GM15510 (cell line): ENCODE measurements around the gene ZNF496.

ENCODE experiments used
- POLR2A ChIP-seq: IDR thresholded peaks from 3 replicates; pipeline ENCODE4 v1.6.1; 2011; ENCODE audit warnings: borderline replicate concordance; ENCODE audit not compliant: insufficient read length; ENCODE audit errors: extremely low read depth

ZNF496 gene

DNA sequence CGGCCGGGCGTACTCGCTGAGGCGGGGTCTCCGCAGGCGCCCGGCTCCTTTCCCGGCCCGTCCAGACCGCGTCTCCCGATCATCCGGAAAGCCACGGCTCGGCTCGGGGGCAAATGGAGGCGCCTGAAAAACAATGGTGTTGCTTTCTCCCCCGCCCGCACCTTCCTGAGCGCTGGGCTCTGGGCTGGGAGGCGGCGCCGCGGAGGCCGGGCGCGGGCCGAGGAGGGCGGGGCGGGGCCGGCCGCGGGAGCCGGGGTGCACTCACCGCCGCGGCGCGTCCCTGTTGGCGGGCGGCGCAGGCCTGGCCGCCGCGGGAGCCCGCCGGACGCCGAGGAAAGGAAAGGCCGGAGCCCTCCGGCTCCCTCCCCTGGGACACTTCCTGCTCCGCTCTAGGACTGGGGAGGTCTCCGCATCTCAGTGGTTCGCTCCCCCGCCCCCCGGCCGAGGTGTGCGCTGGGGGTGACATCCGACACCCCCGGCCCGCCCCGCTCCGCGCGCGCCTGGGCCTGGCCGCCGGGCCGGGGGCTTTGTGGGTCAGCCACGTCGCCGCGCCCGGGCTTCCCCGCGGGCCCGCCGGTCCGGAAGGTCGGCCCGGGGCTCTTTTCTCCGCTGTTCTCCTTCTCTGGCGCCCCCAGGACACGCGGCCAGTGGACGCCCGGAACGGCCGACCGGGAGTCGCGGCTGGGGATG lies at the start of gene ZNF496:
Gene ZNF496, minus strand, starts transcription at position 343 of the 690 bp plus-strand sequence. CDS start 2,289 bp downstream, outside the sequence.
- peak; percentile 48 for TF ChIP-seq POLR2A

- TF ChIP-seq POLR2A = no peak
Observed at GRCh38 chr1:247378334-247379073, 46.8 kb upstream of the ZNF496 start.

DNA sequence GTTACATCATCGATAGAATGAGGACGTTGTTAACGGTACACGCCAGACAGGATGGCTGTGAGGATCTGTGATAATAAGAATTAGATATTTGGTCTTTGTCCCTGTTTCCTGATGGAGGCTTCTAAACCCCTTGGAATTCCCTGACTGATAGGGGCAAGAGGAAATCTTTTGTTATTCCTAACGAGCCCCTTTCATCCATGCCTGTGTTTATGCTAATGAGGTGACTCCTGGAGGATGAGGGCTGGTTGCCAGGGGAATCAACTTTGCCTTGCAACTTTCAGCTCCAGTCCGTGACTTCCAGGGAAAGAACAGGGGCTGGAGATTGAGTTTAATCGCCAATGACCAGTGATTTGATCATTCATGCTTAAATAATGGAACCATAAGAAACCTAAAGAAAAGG lies 45.0 kb upstream of the ZNF496 start:
- TF ChIP-seq POLR2A = no peak

DNA sequence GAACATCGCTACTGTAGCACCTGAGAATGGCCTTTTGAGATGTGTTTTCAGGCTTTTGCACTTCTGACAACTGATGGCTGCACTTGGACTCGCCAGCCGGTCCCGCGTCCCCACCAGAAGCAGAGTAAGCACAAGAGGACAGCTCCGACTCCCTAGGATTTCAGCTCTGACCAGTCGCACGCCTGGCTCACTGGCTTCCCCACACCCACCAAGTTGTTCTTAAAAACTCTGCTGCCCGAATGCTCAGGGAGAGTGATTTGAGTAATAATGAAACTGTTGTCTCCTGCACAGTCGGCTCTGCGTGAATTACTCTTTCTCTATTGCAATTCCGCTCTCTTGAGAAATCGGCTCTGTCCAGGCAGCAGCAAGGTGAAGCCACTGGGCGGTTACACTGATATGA lies 44.1 kb upstream of the ZNF496 start:
- no peak for TF ChIP-seq POLR2A

DNA sequence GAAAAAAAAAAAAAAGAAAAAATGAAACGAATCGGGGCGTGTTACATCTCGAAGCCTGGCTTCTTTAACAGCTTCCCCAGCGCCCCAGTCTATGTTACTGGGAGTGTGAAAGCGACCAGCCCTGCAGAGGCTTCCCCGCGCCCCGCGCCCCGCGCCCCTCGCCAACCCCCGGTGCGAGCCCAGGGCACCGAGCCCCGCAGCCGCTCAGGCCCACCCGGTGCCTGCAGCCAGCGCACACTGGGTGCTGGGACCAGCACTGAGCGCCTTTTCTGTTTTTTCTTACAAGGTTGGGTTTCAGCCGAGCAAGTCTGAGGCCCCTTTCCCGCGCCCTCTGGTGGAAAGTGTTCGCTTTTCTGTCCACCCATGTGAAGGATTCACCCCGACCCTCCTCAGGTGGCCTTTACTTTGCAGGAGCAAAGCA lies 42.1 kb upstream of the ZNF496 start:
- TF ChIP-seq POLR2A = no peak

- no peak for TF ChIP-seq POLR2A
Observed at GRCh38 chr1:247371801-247372259, 40.2 kb upstream of the ZNF496 start.

GRCh38 chr1:247370786-247371732 lies 39.4 kb upstream of the ZNF496 start:
- TF ChIP-seq POLR2A = no peak

DNA sequence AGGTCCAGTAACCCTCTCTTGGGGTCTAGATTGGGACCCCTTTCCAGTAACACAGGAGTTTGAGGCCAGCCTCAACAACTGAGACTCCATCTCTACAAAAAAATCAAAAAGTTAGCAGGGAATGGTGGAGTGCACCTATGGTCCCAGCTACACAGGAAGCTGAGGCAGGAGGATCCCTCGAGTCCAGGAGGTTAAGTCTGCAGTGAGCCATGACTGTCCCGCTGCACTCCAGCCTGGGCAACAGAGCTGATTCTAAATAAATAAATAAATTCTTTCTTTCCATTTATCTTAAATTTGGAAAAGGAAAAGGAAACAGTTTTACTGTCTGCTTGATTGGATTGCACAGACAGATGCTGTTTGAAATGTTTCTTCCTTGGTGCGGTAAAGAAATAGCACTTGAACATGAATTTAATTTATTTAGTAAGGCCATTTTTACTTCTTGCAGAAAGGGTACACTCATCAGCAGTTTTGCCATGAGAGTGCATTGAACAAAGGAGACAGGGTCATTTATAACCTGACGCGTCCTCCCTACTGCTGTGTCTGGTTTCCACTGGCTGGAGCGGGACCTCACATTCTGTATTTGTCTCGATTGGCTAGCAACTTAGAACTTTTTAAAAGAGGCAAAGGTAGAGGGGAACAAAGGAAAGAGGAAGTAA lies 37.0 kb upstream of the ZNF496 start:
- no peak for TF ChIP-seq POLR2A

- TF ChIP-seq POLR2A = no peak
Observed at GRCh38 chr1:247367786-247368422, 36.2 kb upstream of the ZNF496 start.

DNA sequence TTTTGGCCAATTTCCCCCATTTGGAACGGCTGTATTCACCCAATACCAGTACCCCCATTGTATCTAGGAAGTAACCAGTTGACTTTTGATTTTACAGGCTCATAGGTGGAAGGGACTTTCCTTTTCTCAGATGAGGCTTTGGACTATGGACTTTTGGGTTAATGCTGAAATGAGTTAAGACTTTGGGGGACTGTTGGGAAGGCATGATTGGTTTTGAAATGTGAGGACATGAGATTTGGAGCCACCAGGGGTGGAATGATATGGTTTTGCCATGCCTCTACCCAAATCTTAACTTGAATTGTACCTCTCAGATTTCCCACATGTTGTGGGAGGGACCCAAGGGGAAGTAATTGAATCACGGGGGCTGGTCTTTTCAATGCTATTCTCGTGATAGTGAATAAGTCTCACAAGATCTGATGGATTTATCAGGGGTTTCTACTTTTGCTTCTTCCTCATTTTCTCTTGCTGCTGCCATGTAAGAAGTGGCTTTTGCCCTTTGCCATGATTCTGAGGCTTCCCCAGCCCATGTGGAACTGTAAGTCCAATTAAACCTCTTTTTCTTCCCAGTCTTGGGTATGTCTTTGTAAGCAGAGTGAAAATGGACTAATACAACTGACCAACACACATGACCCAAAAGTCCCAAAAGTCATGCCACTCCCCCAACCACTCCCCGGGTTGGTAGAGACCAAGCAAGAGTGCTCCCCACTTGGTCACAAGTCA lies 35.4 kb upstream of the ZNF496 start:
- TF ChIP-seq POLR2A = no peak

- TF ChIP-seq POLR2A = no peak
Observed at GRCh38 chr1:247365023-247365422, 33.4 kb upstream of the ZNF496 start.

GRCh38 chr1:247362153-247362552 lies 30.5 kb upstream of the ZNF496 start:
- TF ChIP-seq POLR2A = no peak

GRCh38 chr1:247360991-247361731 lies 29.5 kb upstream of the ZNF496 start:
- no peak for TF ChIP-seq POLR2A
